ENCODE data around the gene TMEM39A. TPM values are rescaled to one million over a fixed set of nuclear protein-coding genes. Genes with fewer than 3 reads are reported as not detected.
A peak's percentile ranks its signal among the peaks of the same experiment; 100 is the strongest.

TMEM39A gene
- polyA plus RNA-seq, 4 donors, result 49.1 to 54.6 (median 52.0) TPM

GRCh38 chr3:119457246-119457645 is 6.2 kb downstream of the TMEM39A start:
- DNase-seq (ENCODE audit: low read depth in 4 of 4, low spot score in 3 of 4), result no peak

DNA sequence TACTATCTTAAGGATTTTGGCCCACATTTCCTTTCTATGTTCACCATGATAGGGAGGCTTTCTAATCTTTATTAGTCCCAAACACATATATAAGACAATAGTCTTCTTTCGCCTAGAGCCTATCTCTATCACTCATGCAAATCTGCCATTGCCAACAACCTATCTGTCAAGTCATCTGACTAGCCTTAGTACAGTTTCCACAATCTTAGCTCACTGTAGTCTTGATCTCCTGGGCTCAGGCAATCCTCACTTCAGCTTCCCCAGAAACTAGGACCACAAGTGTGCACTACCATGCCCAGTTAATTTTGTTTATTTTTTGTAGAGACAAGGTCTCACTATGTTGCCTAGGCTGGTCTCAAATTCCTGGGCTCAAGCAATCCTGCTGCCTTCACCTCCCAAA is 6.9 kb downstream of the TMEM39A start:
- DNase-seq (ENCODE audit: low read depth in 4 of 4, low spot score in 3 of 4), result no peak

- DNase-seq (ENCODE audit: low read depth in 4 of 4, low spot score in 3 of 4), result no peak
Measured at GRCh38 chr3:119453822-119454221, 9.6 kb downstream of the TMEM39A start.

GRCh38 chr3:119444590-119444989 is 18.8 kb downstream of the TMEM39A start:
- DNase-seq (ENCODE audit: low read depth in 4 of 4, low spot score in 3 of 4), result no peak

DNA sequence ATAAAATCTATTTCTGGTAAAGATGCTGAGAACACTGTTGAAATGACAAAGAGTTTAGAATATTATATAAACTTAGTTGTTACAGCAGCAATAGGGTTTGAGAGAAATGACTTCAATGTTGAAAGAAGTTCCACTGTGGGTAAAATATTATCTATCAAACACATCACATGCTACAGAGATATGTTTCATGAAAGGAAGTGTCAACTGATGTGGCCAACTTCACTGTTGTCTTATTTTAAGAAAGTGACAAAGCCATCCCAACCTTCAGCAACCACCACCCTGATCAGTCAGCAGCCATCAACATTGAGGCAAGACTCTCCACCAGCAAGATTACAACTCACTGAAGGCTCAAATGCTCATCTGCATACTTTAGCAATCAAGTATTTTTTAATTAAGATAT is 20.2 kb downstream of the TMEM39A start:
- no peak for DNase-seq (ENCODE audit: low read depth in 4 of 4, low spot score in 3 of 4)

- DNase-seq (ENCODE audit: low read depth in 4 of 4, low spot score in 3 of 4), result no peak
Measured at GRCh38 chr3:119437691-119438258, 25.6 kb downstream of the TMEM39A start.

GRCh38 chr3:119436977-119437376 is 26.4 kb downstream of the TMEM39A start:
- no peak for DNase-seq (ENCODE audit: low read depth in 4 of 4, low spot score in 3 of 4)

- DNase-seq (ENCODE audit: low read depth in 4 of 4, low spot score in 3 of 4), result no peak
Measured at GRCh38 chr3:119434703-119435102, 28.7 kb downstream of the TMEM39A start.

DNA sequence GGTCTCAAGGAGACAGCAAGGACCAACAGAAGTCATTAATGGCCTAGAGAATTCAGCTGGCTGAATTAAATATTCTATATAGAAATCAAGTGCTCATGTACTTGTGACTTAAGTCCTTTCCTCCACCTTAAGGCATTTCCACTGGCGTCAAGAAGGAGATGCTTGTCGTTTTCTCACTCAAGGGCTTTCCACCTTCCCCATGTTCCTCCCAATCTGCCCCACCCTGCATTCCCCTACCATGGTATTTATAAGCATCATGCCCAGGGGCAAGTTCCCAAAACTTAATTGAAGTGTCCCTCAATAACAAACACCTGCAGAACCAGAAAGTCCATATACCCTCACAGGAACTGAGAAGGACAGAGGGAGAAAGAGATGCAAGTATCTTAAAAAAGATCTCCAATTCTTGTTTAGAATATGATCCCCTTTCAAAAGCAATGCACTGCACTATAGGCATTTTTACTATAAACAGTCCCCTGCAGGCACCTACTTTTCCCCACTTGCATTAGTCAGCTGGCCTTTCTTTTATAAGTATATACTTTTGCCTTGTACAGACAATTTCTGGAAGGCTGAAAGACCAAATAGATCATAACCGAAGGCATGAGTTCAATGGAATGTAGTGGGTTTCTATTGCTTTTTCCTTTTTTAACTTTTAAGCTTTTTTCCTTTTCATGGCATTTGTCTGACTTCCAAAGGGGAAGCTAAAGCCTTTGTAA is 29.6 kb downstream of the TMEM39A start:
- DNase-seq (ENCODE audit: low read depth in 4 of 4, low spot score in 3 of 4), result no peak

DNA sequence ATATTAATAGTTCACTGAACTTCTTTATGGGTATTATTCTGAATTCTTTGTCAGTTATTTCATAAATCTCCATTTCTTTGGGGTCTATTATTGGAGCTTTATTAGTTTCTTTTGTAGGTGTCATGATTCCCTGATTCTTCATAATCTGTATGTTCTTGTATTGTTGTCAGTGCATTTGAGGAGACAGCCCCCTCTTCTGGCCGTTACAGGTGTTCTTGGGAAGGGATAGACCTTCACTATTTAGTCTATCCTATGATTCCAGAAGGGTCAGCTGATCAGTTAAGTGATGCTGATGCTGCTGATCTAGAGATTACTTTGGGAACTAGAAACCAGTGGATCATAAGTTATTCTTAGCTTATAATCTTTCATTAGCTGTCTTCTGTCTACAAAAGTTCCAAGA is 34.9 kb downstream of the TMEM39A start:
- DNase-seq (ENCODE audit: low read depth in 4 of 4, low spot score in 3 of 4), result no peak

DNA sequence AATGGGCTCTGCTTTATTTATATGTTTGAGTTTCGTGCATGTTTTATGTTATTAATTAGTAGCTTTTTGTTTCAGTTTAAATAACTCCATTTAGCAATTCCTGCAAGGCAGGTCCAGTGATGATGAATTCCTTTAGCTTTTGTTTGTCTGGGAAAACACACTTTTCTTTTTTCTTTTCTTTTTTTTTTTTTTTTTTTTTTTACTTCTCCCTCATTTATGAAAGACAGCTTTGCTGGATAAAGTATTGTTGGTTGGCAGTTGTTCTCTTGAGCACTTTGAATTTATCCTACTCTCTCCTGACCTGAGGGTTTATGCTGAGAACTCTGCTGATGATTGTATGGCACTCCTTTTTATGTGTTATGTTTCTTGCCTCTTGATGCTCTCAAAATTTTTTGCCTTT is 35.7 kb downstream of the TMEM39A start:
- DNase-seq (ENCODE audit: low read depth in 4 of 4, low spot score in 3 of 4), result peak in 1 of 4 donors; percentile 12

GRCh38 chr3:119420196-119420595 is 43.2 kb downstream of the TMEM39A start:
- DNase-seq (ENCODE audit: low read depth in 4 of 4, low spot score in 3 of 4), result no peak

DNA sequence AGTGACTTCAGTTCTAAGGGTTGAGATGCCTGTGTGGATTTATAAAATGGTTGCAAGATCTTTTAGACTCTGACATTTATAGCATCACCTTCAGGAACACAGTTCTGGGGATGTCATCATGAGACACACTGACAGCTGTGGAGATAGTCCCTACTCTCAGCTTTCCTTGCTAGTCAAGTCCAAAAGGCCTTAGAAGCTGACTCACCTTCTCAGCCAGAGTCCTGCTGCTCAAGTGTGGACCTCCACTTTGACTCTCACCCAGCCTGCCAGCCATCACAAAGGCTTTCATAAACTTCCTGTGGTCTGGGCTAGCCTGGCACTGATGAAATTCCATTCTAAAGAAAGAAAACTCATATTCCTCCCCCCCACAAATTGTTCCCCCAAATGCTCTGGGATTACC is 44.8 kb downstream of the TMEM39A start:
- DNase-seq (ENCODE audit: low read depth in 4 of 4, low spot score in 3 of 4), result no peak

GRCh38 chr3:119417771-119418512 is 45.5 kb downstream of the TMEM39A start:
- no peak for DNase-seq (ENCODE audit: low read depth in 4 of 4, low spot score in 3 of 4)

DNA sequence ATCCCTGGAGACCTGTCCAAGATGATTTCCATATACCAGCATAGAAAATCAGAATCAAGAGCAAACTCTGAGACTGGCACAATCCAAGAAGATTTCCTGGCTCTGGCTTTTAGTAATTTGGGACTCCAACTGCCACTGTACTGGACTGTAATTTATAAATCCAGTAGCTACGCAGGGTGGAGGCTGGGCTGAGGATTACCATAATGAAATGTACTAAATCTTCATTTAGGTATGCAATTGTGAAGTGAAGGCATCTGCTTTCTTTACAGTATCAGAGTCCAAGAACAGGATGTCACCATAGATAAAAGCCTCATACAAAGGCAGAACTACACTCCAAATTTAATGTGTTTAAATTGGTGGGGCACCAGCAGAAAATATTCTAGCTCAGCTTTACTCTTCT is 46.5 kb downstream of the TMEM39A start:
- DNase-seq (ENCODE audit: low read depth in 4 of 4, low spot score in 3 of 4), result no peak

DNA sequence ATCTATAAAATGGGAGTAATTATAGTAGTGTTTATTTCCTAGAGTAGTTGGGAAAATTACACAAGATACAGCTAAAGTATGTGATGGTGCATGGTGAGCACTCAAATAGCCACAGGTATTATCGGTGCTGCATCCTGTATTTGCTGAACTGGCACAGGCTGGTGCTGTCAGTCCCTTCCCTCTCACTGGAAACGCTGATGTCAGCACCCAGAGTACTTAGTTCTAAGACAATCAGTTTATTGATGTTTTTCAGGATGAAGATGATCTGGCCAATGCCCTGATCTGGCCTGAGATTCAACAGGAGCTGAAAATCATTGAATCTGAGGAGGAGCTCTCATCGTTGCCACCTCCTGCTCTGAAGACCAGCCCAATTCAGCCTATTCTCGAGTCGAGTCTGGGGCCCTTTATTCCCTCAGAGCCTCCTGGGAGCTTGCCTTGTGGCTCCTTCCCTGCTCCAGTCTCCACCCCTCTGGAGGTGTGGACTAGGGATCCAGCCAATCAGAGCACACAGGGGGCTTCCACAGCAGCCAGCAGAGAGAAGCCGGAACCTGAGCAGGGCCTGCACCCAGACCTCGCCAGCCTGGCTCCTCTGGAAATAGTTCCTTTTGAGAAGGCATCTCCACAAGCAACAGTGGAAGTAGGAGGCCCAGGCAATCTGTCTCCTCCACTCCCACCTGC is 49.7 kb downstream of the TMEM39A start:
- no peak for DNase-seq (ENCODE audit: low read depth in 4 of 4, low spot score in 3 of 4)

GRCh38 chr3:119409844-119410243 is 53.6 kb downstream of the TMEM39A start:
- DNase-seq (ENCODE audit: low read depth in 4 of 4, low spot score in 3 of 4), result no peak

DNA sequence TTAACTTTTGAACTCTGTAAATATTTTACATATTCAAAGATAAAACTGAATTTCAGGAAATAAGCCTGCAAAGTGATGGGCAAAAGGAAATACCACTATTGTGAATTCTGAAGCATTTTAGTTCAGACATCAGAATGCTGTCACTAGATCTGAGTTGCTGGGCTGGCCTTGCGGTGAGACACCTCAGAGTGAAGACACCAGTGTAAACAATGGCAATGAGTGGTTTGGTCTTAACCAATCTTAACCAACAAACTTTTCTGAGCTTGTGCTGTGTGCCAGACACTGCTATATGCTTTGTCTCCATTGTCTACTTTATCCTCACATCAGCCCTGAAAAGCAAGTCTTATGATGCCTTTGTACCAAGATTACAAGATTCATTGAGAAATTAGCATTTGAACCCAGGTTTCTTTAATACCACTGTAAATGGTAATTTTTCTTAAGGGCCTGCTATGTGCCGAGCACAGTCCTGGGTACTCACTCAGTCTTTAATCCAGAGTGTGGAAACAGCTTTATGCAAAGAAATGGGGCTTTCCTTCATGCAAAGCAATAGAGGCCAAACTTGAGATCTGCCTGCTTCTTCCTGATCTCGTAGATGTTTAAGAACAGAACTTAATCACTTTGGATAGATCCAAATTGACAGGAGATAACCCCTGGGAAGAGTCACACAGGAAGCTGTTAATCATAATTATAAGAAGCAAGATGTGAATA is 55.0 kb downstream of the TMEM39A start:
- DNase-seq (ENCODE audit: low read depth in 4 of 4, low spot score in 3 of 4), result no peak

DNA sequence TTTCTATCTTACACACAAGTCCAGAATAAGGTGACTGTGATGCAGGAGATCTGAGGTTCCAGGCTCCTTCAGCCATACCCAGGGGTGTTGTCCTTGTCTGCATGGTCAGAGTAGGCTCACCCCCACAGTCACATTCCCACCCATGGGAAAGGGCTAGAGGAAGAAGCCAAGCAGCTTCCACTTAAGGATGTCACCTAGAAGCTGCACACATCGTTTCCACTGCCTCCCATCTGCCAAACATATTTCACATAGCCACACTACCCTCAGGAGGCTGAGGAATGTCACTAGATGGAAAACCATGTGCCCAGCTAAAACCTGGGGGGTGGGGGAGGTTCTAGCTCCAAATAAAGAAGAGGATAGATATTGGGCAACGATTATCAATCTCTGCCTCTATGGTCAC is 58.1 kb downstream of the TMEM39A start:
- DNase-seq (ENCODE audit: low read depth in 4 of 4, low spot score in 3 of 4), result no peak

GRCh38 chr3:119403201-119403600 is 60.2 kb downstream of the TMEM39A start:
- no peak for DNase-seq (ENCODE audit: low read depth in 4 of 4, low spot score in 3 of 4)

GRCh38 chr3:119402791-119403190 is 60.6 kb downstream of the TMEM39A start:
- DNase-seq (ENCODE audit: low read depth in 4 of 4, low spot score in 3 of 4), result no peak

All from right renal pelvis (tissue), 4 donors.